HG03460 (cell line): ENCODE results near the gene CXorf65.

Experiments
- ATAC-seq: cut with Tn5 transposase; IDR thresholded peaks from one replicate; pipeline ENCODE4 v1.9.1; 2021; ENCODE audit not compliant: unreplicated experiment

CXorf65 gene

DNA sequence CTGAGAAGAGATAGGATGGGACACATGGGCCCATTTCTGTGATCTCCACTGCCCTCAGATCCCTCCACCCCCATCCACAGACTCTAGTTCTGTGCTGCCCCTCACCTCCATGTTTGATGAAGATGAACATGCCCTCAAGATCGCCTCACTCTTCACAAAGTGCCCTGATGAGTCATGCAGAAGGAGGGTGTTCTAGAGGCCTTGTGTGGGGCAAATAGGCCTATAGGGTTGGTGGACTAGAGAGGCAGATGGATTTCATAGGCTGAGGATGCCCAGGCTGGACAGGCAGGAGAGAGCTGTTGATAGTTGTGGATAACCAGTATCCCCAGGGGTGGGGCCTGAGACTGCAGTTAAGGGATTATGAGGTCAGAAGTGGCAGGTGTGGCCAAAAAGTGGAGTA lies at the start of gene CXorf65:
Gene CXorf65 (minus strand): TSS at position 314 of the 400 bp plus-strand sequence. CDS start 184 bp downstream, at position 130.
- no peak for ATAC-seq

DNA sequence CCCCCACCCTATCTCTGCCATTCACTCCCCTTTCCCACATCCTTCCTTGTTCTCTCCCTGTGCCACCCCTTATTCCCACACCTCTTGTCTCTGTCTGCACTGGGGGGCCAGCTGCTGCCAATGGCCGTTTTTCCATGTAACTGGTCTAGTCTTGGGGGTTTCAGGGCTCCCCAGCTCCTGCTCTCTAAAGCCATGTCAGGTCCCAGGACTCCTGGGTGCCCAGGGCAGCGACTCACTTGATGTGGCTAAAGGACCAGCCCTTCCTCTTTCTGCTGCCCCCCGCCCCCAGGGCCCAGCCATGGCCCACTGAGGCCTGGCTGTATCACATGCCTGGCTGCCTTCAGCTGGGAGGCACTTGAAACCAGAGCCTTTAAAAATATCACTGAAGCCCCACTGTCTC lies 48.1 kb upstream of the CXorf65 start:
- ATAC-seq: no peak

DNA sequence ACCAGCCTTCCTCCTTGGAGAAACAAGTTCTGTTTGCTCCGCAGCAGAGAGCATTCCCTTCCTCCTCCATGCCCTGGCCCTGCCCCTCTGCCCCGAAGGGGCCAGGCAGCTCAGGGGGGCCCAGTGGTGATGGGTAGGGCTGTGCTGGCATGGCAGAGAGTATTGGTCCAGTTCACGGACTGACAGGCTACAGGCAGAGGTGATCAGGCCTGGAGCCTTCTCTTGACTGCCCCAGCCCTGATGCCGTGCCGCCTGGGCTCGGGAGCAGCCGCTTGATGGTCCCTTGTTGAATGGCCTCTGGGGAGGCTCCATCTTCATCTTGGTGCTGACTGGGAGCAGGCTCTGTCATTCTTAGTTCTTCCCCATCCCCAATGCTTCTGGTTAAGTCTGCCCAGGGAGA lies 47.7 kb upstream of the CXorf65 start:
- no peak for ATAC-seq

DNA sequence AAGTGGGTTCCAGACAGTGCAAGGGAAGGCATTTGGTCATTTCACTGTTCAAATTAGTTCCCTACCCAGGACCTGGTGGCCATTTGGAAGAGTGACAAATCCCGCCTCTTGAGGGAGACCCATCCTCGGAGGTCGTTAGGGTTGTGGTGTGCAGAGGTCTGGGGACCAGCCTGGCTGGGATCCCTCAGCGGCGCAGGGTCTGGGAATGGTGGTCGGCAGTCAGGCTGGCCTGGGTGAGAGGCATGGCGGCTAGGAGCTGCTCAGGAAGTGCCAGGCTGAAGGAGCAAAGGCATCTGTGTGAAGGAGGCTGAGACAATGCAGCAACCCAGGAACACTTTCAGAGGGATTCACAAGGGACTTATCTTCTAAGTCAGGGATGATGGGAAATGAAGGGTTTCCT lies 44.8 kb upstream of the CXorf65 start:
- no peak for ATAC-seq

DNA sequence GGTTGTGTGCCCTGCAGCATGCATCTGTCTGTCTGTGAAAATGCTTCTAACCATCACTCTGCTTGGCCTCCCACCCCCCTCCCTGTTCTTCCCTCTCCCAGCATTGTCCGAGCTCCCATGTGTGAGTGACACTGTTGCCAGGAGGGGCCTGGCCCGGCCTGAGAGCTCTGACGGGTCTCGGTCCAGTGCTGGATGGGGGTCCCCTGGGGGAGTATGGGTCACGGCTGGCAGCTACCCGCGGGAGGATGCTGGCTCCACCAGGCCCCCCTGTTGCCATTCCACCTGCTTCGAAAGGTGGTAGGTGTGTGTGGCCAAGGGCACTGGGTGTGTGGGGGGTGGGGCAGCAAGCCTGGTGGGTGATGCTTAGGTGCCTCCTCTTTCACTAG lies 41.7 kb upstream of the CXorf65 start:
- no peak for ATAC-seq

DNA sequence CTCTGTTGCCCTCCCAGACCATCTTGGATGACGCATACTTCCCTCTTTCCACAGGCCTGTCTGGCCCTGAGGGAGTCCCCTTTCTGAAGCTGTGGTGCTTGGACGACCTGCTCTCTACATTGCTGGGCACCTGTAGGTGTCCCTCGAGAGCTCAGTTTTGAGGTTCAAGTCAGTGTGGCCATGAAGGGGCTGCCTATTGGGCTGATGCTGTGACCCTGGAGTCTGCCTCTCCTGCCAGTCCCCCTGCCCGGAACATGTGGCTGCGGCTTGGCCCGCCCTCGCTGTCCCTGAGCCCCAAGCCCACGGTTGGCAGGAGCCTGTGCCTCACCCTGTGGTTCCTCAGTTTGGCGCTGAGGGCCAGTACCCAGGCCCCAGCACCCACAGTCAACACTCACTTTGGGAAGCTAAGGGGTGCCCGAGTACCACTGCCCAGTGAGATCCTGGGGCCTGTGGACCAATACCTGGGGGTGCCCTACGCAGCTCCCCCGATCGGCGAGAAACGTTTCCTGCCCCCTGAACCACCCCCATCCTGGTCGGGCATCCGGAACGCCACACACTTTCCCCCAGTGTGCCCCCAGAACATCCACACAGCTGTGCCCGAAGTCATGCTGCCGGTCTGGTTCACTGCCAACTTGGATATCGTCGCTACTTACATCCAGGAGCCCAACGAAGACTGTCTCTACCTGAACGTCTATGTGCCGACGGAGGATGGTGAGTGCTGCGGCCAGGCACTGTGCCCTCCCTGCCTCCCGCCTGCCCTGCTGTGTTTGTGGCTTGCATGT lies 41.1 kb upstream of the CXorf65 start:
- ATAC-seq: no peak

DNA sequence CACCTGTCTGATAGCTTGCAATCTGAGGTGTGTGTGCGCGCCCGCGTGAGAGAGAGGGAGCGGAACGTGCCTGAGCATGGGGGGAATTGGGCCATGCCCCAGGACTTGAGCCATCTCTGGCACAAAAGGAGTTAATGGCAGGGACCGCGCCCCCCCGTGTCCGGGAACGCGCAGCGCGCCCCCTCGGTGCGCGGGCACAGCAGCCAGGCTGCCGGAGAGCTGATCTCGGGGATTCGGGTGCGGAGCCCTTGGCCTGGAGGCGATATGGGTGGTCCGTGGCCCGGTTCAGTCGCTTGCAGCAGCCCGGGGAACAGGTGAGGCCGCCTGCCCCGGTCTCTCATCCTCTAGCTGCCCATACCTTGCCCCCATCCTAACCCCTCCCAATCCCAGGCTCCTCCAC lies 38.1 kb upstream of the CXorf65 start, which contains the start of gene NLGN3:
Gene NLGN3 (plus strand): TSS at position 191 of the 400 bp plus-strand sequence. CDS start 2,909 bp downstream, outside the sequence.
- no peak for ATAC-seq

DNA sequence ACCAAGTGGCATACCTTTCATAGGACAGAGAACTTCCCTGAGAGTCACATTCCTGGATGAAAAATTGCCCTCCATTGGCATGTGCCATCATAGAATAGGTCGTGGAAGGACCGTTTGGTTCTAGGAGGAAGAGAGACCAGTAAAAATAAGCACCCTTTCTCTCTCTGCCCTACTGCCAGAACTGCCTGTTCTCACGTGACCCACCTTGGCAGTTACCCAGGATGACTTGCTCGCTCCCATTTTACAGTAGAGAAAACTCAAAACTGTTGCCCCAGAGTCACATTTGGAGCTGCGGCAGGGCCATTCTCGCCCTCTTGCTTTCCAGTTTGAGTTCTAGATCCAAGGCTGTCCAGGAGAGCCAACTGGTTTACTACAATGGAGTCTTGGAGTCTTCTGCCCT lies 37.0 kb upstream of the CXorf65 start:
- no peak for ATAC-seq

DNA sequence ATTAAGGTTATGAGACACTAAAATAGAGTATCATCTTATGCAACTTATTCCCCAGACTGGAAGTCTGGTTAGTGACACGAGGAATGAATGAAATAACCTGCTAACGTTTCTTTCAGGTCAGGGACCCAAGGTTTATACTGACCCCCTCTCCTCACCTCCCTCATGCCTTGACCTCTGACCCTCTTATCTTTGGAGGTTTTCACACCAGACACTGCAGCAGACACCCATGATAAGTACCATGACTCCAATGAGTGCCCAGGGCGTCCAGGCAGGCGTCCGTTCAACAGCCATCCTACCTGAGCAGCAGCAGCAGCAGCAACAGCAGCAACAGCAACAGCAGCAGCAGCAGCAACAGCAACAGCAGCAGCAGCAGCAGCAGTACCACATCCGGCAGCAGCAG lies 33.9 kb upstream of the CXorf65 start:
- ATAC-seq: no peak

DNA sequence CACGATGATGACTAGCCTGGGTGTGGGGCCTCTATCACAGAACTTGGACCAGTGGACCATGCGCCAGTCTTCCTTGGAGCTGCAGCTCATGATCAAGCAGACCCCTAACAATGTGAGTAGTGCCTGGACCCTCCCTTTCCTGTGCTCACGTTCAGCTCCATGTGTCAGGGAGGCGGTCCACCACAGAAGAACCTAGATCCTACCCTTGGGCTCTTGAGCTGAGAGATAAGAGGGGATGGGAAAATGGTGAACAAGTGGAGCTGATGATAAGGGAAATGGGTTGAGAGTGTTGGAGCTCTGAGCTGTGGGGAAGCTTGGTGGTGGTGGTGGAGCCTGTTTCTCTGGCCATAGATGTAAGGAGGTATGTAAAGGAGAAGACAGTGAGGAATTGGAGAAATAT lies 25.0 kb upstream of the CXorf65 start:
- no peak for ATAC-seq

DNA sequence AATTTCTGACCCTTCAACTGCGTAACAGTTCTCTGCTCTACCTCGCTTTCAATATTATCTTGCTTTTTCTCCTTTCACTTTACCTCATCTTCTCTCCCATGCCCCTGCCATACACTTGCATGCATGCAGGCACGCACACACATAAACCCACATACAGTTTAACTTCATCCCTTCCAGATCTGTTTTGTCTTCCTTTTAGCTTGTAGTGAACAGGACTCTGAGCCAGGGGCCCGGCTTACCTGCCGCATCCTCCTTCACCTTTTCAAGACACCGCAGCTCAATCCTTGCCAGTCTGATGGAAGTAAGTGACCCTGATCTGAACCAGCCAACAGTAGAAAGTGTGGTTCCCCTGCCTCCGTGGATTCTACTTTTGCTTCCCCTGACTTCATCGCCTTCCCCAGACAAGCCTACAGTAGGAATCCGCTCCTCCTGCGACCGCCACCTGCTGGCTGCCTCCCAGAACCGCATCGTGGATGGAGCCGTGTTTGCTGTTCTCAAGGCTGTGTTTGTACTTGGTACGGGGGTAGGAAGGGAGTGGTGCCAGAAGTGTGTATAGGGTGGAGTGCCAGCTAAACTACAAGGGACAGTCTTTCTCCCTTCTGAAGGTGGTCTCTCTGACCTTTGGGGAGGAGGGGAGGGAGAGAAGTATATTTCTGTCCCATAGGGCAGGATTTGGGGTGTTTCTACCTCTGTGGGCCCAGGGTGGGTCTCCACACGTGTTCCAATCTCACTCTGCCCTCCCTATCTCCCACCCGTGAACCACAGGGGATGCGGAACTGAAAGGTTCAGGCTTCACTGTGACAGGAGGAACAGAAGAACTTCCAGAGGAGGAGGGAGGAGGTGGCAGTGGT lies 22.6 kb upstream of the CXorf65 start:
- no peak for ATAC-seq

DNA sequence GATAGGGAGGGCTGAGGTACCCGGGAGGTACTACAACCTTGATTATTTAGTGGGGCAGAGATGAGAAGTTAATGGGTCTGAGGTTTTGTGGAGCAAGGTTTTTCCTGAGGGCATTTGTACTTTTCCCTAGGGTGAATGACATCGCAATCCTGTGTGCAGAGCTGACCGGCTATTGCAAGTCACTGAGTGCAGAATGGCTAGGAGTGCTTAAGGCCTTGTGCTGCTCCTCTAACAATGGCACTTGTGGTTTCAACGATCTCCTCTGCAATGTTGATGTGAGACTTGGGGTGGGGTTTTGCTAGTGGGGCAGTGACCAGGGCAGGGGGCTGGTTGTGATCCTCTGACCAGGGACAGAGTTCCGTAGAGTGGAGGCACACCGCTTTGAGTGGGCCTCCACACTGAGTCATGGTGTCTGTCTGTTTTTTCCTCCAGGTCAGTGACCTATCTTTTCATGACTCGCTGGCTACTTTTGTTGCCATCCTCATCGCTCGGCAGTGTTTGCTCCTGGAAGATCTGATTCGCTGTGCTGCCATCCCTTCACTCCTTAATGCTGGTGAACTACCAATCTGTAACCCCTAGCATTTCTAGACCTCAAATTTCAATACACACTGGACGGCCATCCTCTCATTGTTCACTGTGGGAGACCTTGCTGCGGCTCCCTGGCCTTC lies 21.8 kb upstream of the CXorf65 start:
- no peak for ATAC-seq

DNA sequence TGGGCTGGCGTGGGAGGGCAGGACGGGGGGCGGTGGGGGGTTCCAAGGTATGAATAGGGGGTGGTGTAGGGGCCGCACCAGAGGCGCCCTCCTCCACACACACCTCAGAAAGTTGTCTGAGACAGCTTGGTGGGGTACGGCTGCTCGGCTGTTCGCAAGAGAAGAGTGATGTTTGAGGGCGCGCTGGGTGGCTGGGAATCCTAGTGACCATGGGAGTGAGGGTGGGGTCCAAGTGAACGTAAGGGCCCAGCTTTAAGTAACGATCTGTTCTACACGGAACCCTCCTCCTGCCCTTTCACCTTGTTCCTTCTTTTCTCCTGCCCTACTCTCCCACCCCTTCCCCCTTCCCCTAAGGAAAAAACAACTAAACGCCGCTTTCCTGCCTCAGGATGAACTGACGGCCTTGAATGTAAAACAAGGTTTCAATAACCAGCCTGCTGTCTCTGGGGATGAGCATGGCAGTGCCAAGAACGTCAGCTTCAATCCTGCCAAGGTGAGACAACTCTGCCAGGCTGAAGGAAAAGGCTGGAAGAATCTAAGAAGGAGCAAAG lies 12.5 kb upstream of the CXorf65 start:
- ATAC-seq: peak; percentile 15

DNA sequence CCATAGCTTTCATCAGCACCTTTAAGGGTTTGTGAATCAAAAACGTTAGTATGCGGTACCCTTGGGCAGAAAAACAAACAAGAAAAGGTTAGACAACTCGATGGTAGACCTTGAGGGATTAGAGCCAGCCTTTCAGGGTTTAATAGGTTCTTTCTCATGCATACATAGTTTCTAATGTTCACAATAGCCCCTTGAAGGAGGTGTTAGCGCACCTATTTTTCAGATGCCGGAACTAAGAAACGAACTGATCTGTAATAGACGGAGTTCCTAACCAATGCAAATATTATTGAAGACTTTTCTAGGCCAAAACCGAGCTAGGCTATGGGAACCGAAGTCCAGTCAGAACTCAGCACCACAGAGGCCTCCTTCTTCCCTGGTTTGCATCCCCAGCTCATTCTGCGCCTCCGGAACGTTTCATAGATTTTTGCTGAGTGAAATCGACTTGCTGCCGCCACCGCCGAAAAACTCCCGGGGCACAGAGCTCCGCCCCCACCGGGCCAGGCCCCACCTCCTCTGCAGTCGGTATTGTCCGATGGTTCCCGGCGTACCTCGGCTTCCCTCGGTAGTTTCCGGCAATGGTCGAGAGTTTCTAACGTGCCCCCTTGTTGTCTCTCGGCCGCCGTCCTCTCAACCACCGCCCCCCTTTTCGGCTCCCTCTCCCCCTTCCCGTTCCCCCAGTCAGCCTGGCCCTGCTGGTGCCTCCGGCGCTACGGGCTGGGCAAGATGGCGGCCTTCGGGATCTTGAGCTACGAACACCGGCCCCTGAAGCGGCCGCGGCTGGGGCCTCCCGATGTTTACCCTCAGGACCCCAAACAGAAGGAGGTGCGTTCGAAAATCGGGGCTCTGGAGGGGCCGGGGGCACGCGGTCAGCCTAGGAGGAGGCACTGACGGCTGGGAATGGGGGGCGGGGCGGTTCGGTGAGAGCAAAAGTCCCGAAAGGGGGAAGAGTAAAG lies 11.8 kb upstream of the CXorf65 start, which contains the start of gene MED12:
Gene MED12 (plus strand): TSS at position 565 of the 953 bp plus-strand sequence. CDS start 159 bp downstream, at position 724.
- peak; percentile 91 for ATAC-seq

DNA sequence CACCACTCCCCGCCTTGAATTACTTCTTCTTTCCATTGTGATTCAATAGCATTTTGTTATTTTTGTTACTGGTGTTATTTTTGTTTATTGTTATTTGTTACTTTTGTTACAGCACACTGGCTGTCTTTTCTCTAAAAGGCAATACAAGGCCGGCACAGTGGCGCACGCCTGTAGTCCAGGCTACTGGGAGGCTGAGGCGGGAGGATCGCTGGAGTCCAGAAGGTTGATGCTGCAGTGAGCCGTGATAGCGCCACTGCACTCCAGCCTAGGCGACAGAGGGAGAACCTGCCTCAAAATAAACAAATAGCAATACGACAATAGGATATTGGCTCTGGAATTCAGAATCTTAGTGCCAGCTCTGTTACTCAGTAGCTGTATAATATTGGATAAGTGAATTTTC lies 10.8 kb upstream of the CXorf65 start:
- no peak for ATAC-seq

DNA sequence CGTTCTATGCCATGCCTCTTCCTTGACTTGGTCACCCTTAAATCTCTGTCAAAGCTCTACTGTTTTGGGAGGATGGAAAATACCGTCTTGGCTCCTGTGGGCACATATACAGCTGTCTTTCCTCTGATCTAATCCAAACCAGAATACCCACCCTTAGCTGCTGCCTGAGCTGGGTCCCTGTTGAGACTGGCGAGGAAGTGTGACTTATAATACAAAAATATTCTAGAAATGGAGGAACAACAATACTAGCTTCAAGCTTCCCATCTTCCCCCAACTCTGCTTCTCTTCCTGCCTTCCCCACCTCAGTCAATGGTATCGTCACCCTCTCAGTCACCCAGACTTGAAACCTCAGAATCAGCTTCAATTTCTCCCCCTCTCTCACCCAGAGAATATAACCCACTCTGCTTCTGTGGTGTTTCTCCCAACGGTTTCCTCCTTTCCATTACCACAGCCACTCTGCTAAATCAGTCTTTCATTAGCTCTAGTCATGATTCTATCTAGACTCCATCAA lies 5.4 kb upstream of the CXorf65 start:
- peak; percentile 39 for ATAC-seq

DNA sequence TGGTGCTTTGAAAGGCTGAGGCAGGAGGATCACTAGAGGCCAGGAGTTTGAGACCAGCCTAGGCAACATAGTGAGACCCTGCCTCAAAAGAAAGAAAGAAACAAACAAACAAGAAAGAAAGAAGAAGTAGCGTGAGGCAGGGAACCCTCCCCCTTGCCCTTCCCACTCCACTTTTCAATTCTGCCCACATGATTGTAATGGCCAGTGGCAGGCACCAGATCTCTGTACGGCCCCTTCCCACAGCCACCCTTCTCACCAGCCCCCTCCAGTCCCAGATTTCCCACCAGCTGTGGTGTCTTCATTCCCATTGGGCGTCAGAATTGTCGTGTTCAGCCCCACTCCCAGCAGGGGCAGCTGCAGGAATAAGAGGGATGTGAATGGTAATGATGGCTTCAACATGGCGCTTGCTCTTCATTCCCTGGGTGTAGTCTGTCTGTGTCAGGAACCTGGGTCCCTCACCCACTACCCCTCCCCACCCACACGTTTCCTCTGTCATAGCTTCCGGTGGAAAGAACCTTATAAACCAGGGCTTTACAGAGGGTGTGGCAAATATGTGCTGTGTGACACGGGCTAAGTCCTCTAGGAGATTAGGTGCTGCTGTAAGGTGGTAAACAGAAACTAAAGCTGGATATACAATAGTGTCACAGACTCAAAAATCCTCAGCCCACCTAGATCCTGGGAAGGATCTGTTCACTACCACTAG lies 4.8 kb upstream of the CXorf65 start, which contains the start of gene IL2RG:
Gene IL2RG (minus strand): TSS at position 437 of the 703 bp plus-strand sequence. CDS start 38 bp downstream, at position 399.
- peak; percentile 90 for ATAC-seq

DNA sequence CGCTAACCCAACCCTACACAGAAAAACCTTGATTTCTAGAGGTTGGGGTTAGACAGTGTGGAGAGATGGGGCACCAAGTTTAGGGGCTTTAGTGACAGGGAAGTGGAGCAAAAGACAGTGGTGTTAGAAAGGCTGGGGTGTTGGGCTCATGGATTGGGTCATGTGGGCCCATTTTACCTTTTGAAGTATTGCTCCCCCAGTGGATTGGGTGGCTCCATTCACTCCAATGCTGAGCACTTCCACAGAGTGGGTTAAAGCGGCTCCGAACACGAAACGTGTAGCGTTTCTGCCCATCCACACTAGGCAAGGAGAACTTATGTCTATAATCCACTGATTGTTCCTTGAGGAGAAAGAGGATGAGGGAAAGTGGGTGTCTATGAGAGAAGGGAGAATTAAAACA lies 2.5 kb upstream of the CXorf65 start:
- no peak for ATAC-seq

DNA sequence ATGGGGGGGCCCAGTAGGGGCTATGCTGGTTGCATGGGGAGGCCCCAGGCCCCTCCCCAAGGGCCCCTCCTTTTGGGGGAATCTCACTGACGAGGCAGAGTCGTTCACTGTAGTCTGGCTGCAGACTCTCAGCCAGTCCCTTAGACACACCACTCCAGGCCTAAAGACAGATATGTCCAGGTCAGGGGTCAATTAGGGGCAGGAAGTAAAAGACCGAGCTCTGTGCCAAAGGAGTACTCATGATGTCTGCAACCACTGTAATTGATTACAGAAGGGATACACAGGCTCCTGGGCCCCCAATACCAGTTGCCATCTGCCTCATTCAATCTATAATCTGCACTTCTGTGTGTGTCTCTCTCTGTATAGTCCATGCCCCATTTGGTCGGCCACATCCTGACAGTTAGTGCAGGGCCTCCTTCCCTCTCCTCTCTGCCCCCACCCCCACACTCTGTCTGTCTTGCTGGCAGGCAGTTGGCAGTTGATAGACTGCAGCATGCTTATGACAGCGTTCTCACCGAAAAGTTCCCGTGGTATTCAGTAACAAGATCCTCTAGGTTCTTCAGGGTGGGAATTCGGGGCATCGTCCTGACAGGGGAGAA lies 1.3 kb upstream of the CXorf65 start:
- no peak for ATAC-seq
